A673 (cell line): Measurements from ENCODE around the gene FAM174C.
A peak's percentile ranks its signal among the peaks of the same experiment; 100 is the strongest.

ENCODE experiments used
- EZH2 ChIP-seq: fragments of 200-600 bp; sonication (generic); IDR thresholded peaks from 2 replicates; pipeline ENCODE4 v1.6.1; 2017; ENCODE audit warnings: borderline replicate concordance, low read depth, mild to moderate bottlenecking, mixed read lengths, antibody characterized with exemption, low read length; ENCODE audit not compliant: poor library complexity, severe bottlenecking
- TF ChIP-seq, protein P1 (sequence below): fragments of 300-800, 200-600 bp; sonication (generic); conservative IDR thresholded peaks from 2 replicates; pipeline ENCODE4 v1.5.1; 2017; ENCODE audit warnings: low read depth, mild to moderate bottlenecking, antibody characterized with exemption, low read length, moderate library complexity, mixed read lengths

DNA sequence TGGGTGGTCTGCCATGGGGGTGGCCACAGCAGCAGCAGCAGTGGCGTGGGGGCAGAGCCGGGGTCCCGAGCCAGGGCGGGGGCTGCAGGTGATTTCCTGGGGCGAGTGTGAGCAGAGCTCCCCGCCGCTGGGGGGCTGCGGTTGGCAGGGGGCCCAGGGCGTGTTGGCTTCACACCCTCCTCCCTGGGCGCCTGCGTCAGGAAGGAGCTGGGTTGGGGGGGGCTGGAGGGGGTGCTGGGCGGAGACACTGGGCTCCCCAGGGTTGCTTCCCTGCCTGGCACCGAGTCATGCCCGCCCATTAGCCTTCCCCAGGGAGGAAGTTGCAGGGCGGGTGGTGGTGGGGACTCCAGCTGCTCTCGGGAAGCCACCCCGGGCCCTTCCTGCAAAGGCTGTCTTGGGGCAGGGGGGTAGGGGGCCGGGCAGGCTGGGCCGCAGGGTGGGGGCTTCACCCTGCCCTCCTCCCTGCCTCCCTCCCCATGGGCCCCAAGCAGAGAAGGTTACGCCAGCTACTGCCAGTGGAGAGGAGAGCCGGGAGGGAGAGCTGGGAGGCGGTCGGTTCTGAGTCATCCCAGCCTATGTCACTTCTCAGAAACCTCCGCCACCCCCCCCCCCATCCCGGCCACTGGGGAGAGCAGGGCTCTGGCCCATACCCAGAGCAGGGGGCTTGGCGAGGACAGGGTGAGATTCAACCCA lies 22.4 kb upstream of the FAM174C start:
- TF ChIP-seq, protein P1, sequence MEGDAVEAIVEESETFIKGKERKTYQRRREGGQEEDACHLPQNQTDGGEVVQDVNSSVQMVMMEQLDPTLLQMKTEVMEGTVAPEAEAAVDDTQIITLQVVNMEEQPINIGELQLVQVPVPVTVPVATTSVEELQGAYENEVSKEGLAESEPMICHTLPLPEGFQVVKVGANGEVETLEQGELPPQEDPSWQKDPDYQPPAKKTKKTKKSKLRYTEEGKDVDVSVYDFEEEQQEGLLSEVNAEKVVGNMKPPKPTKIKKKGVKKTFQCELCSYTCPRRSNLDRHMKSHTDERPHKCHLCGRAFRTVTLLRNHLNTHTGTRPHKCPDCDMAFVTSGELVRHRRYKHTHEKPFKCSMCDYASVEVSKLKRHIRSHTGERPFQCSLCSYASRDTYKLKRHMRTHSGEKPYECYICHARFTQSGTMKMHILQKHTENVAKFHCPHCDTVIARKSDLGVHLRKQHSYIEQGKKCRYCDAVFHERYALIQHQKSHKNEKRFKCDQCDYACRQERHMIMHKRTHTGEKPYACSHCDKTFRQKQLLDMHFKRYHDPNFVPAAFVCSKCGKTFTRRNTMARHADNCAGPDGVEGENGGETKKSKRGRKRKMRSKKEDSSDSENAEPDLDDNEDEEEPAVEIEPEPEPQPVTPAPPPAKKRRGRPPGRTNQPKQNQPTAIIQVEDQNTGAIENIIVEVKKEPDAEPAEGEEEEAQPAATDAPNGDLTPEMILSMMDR: peak; percentile 46; the same call in 1 of the 2 replicates
- TF ChIP-seq EZH2: no peak
